ENCODE data around the gene SMIM31.

DNA sequence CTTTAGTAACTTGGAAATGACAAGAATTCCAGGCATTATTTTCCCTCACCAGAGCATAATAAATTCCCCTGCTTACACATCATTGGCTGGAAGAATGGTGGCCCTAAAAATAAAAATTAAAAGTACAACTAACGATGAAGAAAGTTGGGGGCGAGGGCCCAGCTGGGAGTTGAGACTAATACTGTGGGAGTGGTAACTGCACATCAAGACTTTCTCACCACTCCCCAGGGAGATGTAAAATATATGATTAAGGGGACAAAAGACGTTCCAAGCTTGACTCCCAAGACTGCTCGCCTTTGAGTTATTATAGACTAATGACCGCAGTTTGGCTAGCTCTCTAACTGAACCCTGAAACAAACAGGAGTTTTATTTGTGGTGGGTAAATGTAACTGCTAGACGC is 30.0 kb downstream of the SMIM31 start:
- TF ChIP-seq, protein P1, sequence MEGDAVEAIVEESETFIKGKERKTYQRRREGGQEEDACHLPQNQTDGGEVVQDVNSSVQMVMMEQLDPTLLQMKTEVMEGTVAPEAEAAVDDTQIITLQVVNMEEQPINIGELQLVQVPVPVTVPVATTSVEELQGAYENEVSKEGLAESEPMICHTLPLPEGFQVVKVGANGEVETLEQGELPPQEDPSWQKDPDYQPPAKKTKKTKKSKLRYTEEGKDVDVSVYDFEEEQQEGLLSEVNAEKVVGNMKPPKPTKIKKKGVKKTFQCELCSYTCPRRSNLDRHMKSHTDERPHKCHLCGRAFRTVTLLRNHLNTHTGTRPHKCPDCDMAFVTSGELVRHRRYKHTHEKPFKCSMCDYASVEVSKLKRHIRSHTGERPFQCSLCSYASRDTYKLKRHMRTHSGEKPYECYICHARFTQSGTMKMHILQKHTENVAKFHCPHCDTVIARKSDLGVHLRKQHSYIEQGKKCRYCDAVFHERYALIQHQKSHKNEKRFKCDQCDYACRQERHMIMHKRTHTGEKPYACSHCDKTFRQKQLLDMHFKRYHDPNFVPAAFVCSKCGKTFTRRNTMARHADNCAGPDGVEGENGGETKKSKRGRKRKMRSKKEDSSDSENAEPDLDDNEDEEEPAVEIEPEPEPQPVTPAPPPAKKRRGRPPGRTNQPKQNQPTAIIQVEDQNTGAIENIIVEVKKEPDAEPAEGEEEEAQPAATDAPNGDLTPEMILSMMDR (IDR thresholded peaks at IDR 0.05; ENCODE audit: low read depth, low read length, poor library complexity, severe bottlenecking): no peak
- no peak for TF ChIP-seq EZH2phosphoT487 (IDR thresholded peaks at IDR 0.05; ENCODE audit: borderline replicate concordance, low read length)
